ENCODE data around the gene WSCD2. TPM values are rescaled to one million over a fixed set of nuclear protein-coding genes. Genes with fewer than 3 reads are reported as not detected.

The WSCD2 gene
- total and polyA plus RNA-seq, 2 of the 4 experiments (the other 2 are of a cell fraction): not detected

GRCh38 chr12:108099073-108099472, 30.0 kb upstream of the WSCD2 start:
- Histone ChIP-seq H4K91ac (ENCODE audit: insufficient read depth, low read depth, low read length) (no peak overlapping the region), H2AK5ac (ENCODE audit: low read depth, low read length) (no peak overlapping the region), H3K79me1 (ENCODE audit: low read depth in 1 of 2, low read length in 2 of 2) (no peaks in the 10 kb centered on the region), H3K9me1 (ENCODE audit: insufficient read depth, low read length) (no peaks in the 10 kb centered on the region), H3K27me3 (ENCODE audit: control insufficient read depth, insufficient read depth, low read length) (no peaks in the 10 kb centered on the region), H3K23ac (ENCODE audit: low read depth, low read length) (no peak overlapping the region), H4K20me1 (ENCODE audit: insufficient read depth, low read length) (no peaks in the 10 kb centered on the region), H3K56ac (ENCODE audit: extremely low read depth, insufficient read depth, low read length) (no peak overlapping the region), H2AFZ (replicated peaks; ENCODE audit: low read length, poor library complexity) (no peak overlapping the region), H3K4ac (ENCODE audit: low read depth, low read length) (no peak overlapping the region), H2BK15ac (ENCODE audit: low read depth, low read length) (no peak overlapping the region), H3K9me3 (ENCODE audit: control insufficient read depth, insufficient read depth, low read length) (no peaks in the 10 kb centered on the region), H3K27ac (ENCODE audit: insufficient read depth, low read length) (no peak overlapping the region), H2BK120ac (ENCODE audit: low read depth, low read length) (no peak overlapping the region), H4K5ac (ENCODE audit: low read depth, low read length) (no peak overlapping the region), H2BK5ac (ENCODE audit: low read depth, low read length, poor library complexity, severe bottlenecking) (no peak overlapping the region), H3K4me1 (ENCODE audit: control insufficient read depth, insufficient read depth, low read length) (no peaks in the 10 kb centered on the region), H3K4me2 (ENCODE audit: low read depth, low read length) (no peak overlapping the region), H2AK9ac (replicated peaks; ENCODE audit: low read depth, low read length, poor library complexity) (no peak overlapping the region), H3K14ac (replicated peaks; ENCODE audit: low read depth, low read length) (no peak overlapping the region), H3K4me3 (ENCODE audit: insufficient read depth, low read depth, low read length) (no peak overlapping the region), H3K36me3 (ENCODE audit: control insufficient read depth, insufficient read depth, low read length) (no peaks in the 10 kb centered on the region), H3K18ac (ENCODE audit: low read depth, low read length) (no peak overlapping the region), H4K8ac (ENCODE audit: low read depth in 2 of 2, low read length in 2 of 2) (no peak overlapping the region), H3K9ac (ENCODE audit: low read depth, low read length) (no peak overlapping the region), H2BK20ac (ENCODE audit: low read depth, low read length) (no peak overlapping the region)
- TF ChIP-seq RFX5 (IDR thresholded peaks at IDR 0.05; ENCODE audit: low read depth, low read length) (no peak), FOS (IDR thresholded peaks at IDR 0.05; ENCODE audit: low read depth, low read length) (no peak), MAZ (IDR thresholded peaks at IDR 0.05; ENCODE audit: borderline replicate concordance, low read depth, low read length) (no peak), RCOR1 (IDR thresholded peaks at IDR 0.05; ENCODE audit: insufficient replicate concordance, low read length) (no peak), ELK1 (IDR thresholded peaks at IDR 0.05; ENCODE audit: borderline replicate concordance, low read depth, low read length) (no peak), MXI1 (IDR thresholded peaks at IDR 0.05; ENCODE audit: borderline replicate concordance, low read depth, low read length) (no peak), SMC3 (IDR thresholded peaks at IDR 0.05; ENCODE audit: low read depth, low read length) (no peak), CTCF (conservative IDR thresholded peaks at IDR 0.05; ENCODE audit: low read depth, low read length) (no peak), RAD21 (IDR thresholded peaks at IDR 0.05; ENCODE audit: low read length) (no peak), NFE2L2 (IDR thresholded peaks at IDR 0.05; ENCODE audit: low read depth, low read length) (no peak), POLR2A (IDR thresholded peaks at IDR 0.05; ENCODE audit: low read depth, low read length) (no peak), CEBPB (IDR thresholded peaks at IDR 0.05; ENCODE audit: low read depth, low read length) (no peak), BHLHE40 (IDR thresholded peaks at IDR 0.05; ENCODE audit: low read depth, low read length) (no peak), MAFK (IDR thresholded peaks at IDR 0.05; ENCODE audit: low read depth, low read length) (no peak), CHD1 (IDR thresholded peaks at IDR 0.05; ENCODE audit: low read depth, low read length) (no peak)
- TF ChIP-seq, protein P1, sequence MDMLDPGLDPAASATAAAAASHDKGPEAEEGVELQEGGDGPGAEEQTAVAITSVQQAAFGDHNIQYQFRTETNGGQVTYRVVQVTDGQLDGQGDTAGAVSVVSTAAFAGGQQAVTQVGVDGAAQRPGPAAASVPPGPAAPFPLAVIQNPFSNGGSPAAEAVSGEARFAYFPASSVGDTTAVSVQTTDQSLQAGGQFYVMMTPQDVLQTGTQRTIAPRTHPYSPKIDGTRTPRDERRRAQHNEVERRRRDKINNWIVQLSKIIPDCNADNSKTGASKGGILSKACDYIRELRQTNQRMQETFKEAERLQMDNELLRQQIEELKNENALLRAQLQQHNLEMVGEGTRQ (IDR thresholded peaks at IDR 0.05; ENCODE audit: low read depth, low read length): no peak
- CTCF ChIA-PET: no interaction called here
- intact Hi-C loops (cut with micrococcal nuclease) (no loop called here), in situ Hi-C loops (cut with MboI; ENCODE audit: low sequenced_read_pairs) (no loop called here), dilution Hi-C loops (cut with HindIII; ENCODE audit: low sequenced_read_pairs, unreplicated experiment) (no loop called here)
- POLR2A ChIA-PET (ENCODE audit: unreplicated experiment): no interaction called here
- no CpG with 5 or more reads among the region's 3 CpGs for WGBS, 2 experiments (ENCODE audit: extremely low coverage in 2 of 2, insufficient read length in 1 of 2)
- BruUV-seq (replicated peaks): no TSS peak
- no peak for DNase-seq
- ATAC-seq (ENCODE audit: low read depth): no peak

All from IMR-90 (cell line).